NCI-H1105 treated with DMSO at 0.1 percent for 48 hours (cell line): ENCODE results near the gene CLCNKA.

Experiments
- DNase-seq: peaks from one replicate; lab custom pipeline; 2025; lab: John Stamatoyannopoulos, UW

Gene CLCNKA

DNA sequence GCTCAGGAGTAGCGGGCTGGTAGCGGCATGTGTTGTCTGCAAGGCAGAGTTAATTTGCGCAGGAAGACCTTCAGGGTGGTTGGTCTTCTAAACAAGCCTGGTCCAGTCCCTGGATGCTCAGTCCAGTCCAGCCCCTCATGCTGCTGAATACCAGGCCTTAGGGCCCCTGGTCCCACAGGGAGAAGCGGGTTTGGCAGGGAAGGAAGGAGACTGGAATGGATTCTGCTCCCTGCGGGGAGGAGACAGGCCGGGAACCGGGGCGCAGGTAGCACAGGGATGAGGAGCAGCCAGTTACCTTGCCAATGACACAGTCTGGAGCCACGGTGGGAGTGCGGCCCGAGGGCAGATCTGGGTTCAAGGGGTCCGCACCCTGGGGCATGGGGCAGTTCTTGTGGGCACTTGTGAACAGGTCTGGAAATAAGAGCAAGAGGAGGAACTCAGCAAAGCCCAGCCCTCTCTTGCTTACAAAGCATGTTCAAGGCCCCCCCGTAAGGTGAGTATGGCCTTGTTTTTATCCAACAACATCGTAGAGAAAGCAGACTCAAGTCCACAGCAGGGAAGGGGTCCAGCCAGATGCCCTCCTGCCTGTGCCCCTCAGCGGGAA, 41.5 kb downstream of the CLCNKA start:
- DNase-seq = no peak

DNA sequence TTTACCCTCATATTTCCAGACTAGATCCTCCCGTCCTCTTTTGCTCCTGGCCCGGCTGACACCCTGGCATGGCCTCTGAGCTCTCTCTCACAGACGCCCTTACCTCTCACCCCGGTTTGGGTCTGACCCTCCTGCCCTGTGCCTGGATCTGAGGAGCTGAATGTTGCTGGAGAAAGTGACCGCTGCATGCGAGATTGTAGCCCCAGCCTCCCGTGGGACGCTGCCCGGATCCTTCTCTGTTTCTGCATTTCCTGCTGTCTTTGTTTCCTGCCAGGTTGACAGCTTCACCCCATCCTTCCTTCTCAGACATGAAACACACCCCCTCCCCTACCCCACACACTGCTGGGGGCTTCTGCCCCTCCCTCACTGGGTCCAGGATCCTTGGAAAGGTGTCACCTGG, 42.1 kb downstream of the CLCNKA start:
- no peak for DNase-seq

DNA sequence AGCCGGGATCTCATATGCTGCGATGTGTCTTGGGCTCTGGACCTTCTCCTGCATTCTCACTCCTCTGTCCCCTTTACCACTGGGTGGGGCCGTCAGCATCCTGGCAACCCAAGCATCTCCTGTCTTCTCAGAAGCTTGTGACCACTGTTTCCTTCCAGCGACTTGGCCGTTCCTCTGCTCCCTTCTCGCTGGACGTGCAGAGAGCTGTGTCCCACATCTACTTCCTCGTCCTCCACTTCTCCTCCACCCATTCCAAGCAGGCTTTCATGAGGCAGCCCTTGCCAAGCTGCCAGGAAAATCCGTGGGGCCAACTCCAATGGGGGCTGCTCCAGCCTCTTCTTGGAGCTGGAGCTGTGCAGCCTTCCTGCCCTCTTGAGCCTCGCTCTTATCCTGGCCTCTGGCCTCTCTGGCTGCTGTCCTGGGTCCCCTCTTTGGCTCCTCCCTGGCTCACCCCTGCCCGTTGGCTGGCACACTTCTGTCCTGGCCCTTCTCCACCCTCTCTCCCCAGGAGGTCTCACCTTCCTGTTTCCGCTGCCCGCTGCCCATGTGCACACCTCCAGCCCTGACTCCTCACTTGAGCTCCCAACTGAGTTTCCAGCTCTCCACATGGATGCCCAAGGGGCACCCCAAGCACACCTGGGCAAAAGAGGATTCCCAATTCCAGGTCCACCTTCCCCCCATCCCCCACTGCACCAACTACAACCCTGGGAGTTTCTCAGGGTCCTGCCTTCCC, 42.9 kb downstream of the CLCNKA start:
- DNase-seq = no peak

DNA sequence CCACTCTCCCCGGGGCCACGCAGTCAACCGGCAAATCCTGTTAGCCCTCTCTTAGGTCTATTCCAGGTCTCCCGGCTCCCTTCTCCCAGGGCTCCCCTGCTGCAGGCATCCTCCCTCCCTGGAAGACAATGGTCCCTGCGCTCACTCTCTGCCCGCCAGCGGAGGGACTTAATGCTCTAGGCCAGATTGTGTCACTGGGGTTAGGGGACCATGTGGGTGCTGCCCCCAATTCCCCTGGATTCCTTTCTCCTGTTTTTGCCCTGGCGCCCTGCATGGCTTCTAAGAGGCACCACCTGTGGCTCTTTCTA, 43.4 kb downstream of the CLCNKA start:
- no peak for DNase-seq

DNA sequence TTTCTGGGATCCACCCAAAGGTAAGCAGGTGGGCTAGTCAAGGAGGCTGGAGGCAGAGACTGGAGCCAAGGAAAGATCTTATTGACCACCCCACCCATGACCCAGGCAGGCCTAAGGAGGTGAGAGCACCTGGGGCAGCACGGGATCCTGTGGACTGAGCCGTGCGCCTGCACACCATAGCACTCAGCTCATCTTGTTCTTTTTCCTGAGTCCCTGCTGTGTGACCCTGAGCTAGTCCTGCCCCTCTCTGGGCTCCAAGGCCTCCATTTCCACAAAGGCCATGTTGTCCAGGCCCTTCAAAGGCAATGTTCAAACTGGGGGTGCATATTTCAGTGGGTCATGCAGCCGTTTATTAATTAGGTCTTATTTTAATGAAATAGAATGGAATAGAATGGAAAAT, 44.4 kb downstream of the CLCNKA start:
- DNase-seq = no peak

DNA sequence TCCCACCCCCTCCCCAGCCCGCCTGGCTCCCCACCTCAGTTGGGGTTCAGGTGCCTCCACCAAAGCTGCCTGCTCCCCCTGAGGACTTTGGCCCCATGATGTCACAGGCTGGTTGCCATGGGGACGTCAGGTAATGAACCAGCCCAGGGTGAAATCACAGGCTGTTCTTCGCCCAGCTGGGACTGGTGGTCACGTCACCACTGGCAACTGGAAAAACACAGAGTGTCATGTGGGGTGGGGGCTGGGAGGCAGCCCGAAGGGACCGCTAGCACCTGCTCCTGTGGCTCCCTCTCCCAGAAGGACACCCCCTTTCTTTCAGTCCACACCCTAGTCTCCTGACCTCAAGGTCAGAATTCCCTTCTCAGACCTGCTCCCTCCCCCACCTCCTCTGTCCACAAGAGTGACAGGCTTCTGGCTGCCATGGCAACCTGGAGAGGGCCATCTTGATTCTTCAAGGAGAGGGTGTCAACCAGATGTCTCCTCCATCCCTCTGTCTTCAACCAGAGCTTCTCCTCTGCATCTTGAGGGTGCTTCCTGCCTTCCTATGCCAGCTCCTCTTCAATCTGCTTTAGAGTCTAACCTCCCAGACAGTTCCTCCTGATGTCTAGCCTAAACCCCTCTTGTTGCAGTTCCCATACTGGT, 45.4 kb downstream of the CLCNKA start:
- DNase-seq = no peak

DNA sequence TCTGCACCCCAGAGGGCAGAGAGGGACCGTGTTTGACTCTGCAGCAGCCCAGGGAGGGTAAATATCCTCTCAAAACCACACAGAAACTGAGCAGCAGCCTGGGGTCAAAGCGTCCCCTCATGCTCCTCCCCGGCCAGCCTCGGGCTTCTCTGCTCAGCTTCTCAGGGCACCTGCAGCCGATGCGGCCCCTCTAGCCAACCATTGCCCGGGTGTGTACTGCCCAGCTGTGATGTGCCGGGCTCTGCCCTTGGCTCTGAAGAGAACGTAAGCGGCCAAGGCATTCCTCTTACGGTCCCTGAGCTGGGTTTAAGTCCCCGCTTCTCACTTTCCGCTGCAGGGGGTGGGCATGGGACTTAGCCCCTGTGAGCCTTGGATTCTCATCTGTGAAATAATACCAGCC, 46.1 kb downstream of the CLCNKA start:
- no peak for DNase-seq

DNA sequence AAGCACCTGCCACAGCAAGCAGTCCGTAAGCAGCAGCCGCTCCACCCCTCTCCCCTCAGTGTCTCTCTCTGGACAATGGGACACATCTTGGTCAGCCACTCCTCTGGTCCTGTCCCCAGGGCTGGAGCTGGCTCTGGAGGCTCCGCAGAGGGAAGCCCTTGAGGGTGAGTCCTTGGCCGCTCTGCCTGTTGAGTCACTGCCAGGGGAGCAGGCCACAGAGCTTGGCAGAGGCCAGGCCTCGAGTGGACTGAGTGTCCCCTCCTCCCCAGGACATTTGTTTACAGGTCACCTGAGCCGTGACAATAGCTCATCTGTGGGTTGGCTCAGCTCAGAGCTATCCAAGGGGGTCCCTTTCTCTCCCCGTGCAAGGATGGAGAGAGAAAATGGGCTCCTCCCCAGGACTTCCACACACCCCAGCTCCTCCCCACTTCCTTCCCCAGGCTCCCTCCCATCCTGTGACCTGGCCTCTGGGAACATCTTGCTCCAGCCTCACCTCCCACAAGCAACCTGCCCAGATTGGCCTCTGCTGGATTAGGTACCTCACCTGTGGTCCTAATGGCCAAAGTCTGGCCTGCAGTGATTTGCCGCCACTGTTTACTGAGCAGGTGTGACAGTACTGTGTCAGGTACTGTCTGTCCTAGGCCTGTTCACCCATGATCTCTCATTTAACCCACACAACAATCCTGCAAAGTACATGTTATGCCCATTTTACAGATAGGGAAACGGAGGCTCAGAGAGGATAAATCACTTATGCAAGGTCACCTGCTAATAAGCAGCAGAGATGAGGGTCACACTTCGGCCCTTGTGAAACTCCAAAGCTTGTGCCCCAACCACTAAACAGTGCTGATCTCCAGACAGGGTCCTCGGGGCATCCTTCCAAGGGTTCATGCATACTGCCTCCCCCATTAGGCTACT, 46.8 kb downstream of the CLCNKA start:
- no peak for DNase-seq

DNA sequence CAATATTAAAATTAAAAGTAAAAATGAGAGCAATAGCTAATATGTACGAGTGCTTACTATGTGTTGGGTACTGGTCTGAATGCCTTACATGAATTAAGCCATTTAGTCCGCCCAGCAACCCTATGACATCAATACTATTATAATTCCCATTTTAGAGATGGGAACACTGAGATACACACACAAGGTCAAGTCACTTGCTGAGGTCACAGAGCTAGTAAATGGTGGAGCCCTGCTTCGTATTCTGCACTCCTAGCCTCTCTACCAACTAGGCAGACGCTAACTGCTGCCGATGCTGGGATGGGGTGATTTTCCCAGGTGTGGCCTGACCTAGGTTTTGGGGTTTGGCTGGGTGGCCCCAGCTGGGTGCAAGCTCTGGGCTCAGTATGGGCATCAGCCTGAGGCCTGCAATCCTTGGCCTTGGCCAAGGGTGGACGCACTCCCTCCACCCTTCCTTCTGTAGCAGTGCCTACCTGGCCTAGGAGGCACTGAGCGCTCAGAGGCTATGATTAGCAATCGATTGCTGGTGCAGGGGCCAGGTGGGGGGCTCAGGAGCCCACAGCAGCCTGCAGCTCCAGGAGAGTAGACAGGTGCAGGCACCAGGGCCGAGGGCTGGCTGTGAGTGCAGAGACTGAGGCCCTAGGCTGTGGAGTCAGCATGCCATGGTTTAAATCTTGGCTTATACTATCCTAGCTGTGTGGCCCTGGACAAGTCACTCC, 49.0 kb downstream of the CLCNKA start:
- no peak for DNase-seq

DNA sequence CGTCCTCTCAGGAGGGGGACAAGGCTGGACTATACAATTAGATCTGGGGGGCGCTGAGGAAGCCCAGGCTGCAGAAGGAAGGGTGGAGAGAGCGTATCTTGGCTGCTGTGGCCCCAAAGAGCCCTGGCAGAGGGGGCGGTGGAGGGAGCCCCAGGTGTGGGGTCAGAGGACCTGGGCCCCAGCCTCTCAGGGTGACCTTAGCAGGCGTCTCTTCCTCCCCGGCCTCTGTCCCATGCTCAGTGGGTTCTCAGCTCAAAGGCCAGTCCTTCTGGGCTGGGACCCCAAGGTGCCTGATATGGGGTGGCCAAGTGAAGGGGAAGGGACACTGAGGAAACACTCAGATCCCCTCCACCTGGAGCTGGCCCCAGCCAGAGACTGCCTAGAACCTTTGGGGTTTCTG, 49.8 kb downstream of the CLCNKA start:
- DNase-seq = no peak

DNA sequence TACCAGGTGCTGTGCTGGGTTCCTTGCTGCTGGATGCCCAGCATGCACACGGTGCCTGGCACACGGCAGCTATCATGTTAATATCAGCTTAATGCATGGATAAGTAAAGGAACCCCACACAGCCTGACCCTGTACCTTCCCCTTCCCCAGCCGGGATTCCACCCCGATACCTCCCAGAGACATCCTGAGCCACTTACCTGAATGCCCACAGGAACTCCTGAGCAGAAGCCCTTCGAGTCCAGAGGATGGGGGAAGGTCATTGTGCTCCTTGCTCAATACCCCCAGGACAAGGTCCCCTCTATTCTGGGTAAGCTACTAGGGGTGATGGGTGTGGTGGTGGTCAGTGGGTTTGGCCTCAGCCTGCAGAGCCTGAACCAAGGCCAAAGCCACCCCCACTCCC, 50.3 kb downstream of the CLCNKA start:
- no peak for DNase-seq

DNA sequence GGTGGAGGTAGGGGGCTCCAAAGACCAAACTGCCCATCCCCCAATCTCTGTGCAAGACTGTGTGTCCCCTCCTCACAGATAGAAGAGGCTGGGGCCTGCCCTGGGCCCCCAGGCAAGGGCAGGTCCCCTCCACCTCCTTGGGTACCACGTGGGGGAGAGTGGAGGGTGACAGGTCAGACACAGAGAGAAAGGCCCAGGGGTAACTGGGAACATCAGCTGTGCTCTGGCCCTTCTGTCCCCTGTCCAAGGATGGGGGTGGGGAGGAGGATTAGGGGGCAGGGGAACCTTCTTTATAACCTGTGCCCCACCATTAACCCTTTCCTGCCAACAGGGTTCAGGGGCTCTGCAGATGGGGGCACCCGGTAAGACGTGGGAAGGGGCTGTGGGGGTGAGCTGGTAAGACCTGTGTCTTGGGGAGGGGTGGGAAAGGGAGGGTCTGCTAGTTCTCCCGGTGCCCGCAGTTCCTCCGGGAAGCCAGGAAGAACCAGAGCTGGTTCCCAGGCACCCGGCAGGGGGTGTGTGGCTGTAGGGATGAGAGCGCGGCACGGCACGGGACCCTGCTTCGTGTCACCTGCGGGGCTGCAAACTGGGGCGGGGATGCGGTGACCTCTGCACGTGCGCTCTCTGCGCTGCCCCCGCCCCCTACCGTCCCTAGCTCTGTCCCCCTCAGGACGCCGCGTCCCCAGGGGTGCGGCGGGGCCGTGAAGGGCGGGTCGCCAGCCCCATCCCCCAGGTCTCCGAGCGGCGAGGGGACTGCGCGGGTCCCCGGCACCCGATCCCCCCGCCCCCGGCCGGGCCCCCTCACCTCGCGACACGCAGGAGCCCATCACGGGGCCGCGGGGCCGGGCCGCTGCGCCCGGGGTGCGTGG, 51.0 kb downstream of the CLCNKA start:
- no peak for DNase-seq

DNA sequence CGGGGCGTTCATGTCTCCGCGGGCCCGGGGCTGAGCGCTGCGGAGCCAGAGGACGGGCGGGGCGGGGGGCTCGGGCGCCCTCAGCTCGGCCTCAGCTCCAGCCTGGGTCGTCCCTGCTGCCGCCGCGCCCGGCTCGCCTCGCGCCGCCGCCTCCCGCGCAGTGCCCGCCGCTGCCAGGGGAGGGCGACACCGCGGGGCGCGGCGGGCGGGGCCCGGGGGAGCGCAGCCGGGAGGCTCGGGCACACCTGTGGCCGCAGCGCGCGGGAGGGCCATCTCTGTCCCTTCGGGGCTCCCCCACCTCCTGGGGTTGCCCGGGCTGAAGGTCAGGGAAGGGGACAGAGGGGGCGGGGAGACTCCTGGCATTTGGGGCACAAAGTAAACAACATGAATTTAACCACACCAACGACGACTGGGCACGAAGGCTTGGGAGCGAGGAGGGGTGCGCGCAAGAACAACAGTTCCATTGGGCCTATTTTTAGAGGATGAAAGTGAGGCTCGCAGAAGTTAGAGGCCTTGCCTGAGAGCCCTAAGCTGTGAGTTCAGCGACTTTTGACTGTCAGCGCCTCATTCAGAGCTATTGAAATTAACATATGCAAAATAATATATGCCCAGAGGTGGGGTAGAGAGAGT, 51.8 kb downstream of the CLCNKA start, which contains the start of gene FAM131C:
TSS of gene FAM131C (minus strand) at position 162 of the 630 bp plus-strand sequence. CDS start 209 bp downstream, outside the sequence.
- peak; percentile 22 for DNase-seq

DNA sequence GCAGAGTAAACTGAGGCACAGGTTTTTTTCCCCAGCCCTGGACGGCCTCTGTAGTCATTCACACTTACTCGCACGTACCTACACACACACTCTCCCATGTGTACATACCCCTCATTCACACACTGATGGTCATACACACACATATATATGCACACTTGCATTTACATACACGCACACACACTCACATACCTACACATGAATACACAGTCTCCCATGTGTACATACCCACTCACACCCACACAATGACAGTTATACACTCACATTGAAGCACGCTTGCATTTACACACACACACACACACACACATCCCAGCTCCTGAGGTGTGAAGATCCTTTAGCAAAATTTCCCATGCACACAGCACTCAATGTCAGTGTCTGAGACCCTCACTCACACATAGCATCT, 52.4 kb downstream of the CLCNKA start:
- DNase-seq = no peak

DNA sequence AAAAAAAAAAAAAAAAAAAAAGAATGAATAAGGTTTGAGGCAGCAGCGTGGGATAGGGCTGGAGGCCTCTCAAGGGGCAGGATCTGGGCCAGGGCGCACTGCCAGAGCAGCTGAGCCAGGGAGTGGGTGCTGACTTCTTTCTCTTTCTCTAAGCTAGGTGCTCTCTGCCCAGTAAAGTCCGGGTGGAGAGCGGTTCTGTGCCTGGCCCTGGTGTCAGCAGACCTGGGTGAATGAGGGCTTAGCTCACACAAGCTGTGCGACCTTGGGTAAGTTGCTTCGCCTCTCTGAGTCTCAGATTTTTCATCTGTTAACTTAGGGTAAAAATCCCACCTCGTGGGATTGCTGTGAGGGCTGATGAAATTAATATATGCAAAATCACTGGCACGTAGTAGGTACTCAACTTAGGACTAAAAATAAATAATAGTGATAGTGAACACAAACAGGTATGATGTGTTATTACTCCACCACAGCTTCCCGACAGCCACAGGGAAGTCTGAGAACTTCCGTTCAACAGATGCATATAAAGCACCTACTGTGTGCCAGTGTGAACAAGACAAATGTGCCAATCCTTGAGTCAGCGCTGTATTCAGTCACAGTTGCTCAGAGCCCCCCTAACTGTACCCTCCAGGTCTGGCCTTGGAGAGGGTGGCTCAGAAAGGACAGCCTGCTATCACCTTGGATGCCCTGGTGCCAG, 53.6 kb downstream of the CLCNKA start:
- no peak for DNase-seq

DNA sequence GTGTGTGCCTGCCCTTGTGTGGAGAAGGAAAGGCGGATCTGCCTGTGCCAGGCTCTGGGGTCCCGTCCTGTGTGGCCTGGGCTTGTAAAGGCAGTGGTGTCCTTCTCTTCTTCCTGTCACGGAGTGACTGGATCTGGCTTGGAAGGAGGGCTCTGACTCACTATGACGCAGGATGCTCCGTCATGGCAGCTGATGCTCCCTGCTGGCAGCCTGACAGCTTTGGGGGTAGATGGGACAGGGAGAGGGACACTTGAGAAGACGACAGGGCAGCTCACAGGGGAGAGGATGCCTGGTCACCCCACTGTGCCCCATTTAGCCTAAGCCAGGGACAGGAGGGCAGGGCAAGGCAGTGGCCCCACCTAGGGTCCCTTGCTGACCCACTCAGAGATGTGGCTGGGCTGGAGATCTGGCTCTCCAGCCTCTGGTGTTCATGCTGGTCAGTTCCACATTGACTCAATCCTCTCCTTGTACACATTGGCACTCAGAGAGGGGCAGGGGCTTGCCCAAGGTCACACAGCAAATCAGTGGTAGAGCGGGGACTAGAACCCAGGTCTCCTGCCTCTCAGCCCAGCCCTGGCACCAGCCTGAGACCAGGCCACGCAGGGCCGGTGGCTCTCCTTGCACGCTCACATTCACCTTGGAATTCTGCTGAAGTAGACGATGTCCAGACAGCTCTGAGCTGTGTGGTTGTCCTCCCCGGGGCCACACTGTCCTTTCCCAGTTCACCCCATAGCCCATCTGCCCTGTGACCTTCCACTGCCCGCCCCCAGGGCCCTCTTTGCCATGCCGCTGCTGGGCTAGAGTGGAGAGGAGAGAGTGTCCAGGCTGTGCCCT, 54.4 kb downstream of the CLCNKA start:
- DNase-seq = no peak

DNA sequence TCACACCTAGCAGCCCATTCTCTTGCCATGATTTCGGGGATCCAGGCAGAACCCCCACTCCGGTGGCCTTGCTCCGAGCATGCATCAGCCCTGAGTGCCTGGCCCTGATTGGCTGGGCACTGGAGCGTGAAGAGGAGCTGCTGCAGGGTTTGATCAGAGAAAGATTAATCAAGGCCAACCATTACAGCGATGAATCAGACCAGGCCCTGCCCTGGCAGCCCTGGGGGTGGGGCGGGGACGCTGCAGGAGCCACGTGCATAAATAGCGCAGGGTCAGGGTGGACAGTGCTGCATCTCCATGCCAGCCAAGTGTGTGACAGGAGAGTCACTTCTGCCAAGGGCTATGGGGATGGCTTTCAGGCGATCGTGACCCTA, 55.0 kb downstream of the CLCNKA start:
- DNase-seq = no peak

DNA sequence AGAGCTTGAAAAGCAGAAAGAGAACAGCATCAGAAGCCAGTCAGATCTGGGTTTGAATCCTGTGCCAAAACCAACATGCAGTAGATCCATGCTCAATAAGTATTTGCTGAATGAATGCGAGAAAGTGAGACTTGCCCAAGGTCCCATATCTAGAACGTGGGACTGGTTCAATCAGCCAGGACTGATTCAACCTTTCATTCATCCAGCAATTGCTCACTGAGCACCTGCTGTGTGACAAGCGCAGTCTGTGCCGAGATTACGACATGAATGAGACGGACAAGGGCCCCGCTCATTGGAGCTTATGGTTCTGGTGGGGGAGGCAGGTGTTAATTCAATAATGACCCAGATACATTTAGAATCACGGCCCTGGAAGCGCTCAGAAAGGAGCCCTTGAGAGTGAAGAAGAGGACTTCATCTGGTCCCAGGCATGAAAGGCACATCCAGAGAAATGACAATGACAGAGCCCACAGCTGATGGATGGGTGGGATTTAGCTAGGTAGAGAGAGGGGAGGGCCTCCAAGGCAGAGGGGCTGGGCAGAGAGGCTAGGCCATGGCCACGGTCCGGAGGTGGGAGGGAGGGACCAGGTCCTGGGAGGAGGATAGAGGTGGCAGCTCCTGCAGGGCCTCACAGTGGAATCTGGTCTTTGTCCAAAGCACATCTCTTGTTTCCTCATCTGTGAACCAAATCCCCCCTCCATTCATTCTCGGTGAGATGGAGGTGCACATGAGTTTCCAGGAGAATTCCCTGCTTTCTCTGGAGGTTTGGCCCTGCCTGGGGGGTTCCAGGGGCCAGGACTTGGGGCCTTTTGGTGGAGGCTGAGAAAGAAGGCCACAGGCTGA, 55.8 kb downstream of the CLCNKA start:
- no peak for DNase-seq
